Mucosa of descending colon (tissue), 3 donors: ENCODE data around the gene LYPD6B. TPM values are rescaled to one million over a fixed set of nuclear protein-coding genes. Genes with fewer than 3 reads are reported as not detected.

Experiments
- ATAC-seq: fragments of 200-7000 bp; cut with Tn5 transposase; one replicate; pipeline ENCODE4 v1.9.1; 2020; ENCODE audit warnings: mild to moderate bottlenecking, moderate library complexity
- DNase-seq, 3 donors: peaks; one replicate each; pipeline ENCODE4 v3.0.0-alpha.2; 2020
- H3K36me3 ChIP-seq: fragments of 200-600 bp; one replicate; pipeline ENCODE4 v1.8.0; 2021; ENCODE audit warnings: low read depth, mild to moderate bottlenecking
- H3K4me1 ChIP-seq: fragments of 200-600 bp; one replicate; pipeline ENCODE4 v1.8.0; 2021; ENCODE audit warnings: low read depth, mild to moderate bottlenecking
- H3K4me3 ChIP-seq: fragments of 200-600 bp; one replicate; pipeline ENCODE4 v1.8.0; 2021; ENCODE audit warnings: mild to moderate bottlenecking
- H3K9me3 ChIP-seq: fragments of 200-600 bp; one replicate; pipeline ENCODE4 v1.8.0; 2021; ENCODE audit warnings: mild to moderate bottlenecking
- intact Hi-C, 2 donors: fragments of 100-400 bp; cut with DNase I in 1 of 2; cut with micrococcal nuclease in 1 of 2; formaldehyde crosslinking; loops; one replicate each; pipeline versions ENCODE4 v1.11.0 to v1.11.1; 2022; cut with DNase I, micrococcal nuclease
- total RNA-seq, 3 donors: library from RNA; stranded (reverse); fragmentation: NEBNext Ultra II Directional in 2 of 3; extraction: Animal tissue kit (Norgen Biotek cat#: 25700) in 2 of 3; gene quantifications; one replicate each; pipeline versions ENCODE4 v1.2.1 to v1.2.4, GENCODE V29; 2021 to 2023
- TF ChIP-seq, protein P1 (sequence below): fragments of 200-600 bp; IDR thresholded peaks from one replicate; pipeline ENCODE4 v1.8.0; 2022; ENCODE audit warnings: antibody characterized with exemption, mild to moderate bottlenecking
- donor health status: DM: no; HTN: no; CAD: no; lungs with moderate emphysema.
- donor health status: DM: no; HTN: no; CAD: no.
- donor health status: DM: no; HTN: yes; CAD: no.

The LYPD6B gene
- total RNA-seq, 3 donors from 2014 or later = 0.28 to 1.7 (median 1.1) TPM

DNA sequence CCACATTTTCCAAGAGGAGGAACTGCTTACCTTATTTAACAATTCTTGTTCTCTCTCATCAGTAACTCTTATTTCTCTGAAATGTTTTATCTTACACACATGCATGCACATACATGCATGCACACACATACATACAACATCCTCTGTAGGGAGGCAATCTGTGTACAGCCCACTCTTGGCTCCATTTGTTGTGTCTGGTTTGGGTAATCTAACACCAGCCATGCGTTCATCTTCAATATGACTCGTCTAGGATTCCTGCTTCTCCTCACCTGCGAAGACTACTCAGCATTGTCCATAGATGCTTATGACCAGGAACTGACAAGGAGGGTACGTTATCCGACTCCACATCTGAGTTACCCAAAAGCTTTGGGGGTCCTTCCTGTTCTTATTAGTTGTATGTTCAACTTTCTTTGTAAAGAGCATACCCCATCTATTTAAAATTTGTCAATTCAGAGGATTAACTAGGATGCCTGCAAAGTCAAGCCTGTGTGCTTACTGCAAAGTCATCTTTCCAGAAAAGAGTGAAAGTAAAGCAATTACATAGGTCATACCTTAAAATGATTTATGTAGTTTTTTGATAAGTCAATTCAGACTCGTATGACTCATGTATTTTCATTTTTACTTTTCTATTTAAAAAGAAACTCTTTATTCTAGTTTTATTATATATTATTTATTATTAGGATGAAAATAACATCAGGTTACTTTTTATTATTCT, 18.2 kb downstream of the LYPD6B start:
- DNase-seq (no peak), ATAC-seq (no peak)
- TF ChIP-seq, protein P1, sequence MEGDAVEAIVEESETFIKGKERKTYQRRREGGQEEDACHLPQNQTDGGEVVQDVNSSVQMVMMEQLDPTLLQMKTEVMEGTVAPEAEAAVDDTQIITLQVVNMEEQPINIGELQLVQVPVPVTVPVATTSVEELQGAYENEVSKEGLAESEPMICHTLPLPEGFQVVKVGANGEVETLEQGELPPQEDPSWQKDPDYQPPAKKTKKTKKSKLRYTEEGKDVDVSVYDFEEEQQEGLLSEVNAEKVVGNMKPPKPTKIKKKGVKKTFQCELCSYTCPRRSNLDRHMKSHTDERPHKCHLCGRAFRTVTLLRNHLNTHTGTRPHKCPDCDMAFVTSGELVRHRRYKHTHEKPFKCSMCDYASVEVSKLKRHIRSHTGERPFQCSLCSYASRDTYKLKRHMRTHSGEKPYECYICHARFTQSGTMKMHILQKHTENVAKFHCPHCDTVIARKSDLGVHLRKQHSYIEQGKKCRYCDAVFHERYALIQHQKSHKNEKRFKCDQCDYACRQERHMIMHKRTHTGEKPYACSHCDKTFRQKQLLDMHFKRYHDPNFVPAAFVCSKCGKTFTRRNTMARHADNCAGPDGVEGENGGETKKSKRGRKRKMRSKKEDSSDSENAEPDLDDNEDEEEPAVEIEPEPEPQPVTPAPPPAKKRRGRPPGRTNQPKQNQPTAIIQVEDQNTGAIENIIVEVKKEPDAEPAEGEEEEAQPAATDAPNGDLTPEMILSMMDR = no peak
- no peak overlapping the region for H3K4me3 ChIP-seq
- intact Hi-C loops = no loop called here
- no peaks in the 10 kb centered on the region for H3K9me3 ChIP-seq
- H3K4me1 ChIP-seq = no peaks in the 10 kb centered on the region
- no peaks in the 10 kb centered on the region for H3K36me3 ChIP-seq

DNA sequence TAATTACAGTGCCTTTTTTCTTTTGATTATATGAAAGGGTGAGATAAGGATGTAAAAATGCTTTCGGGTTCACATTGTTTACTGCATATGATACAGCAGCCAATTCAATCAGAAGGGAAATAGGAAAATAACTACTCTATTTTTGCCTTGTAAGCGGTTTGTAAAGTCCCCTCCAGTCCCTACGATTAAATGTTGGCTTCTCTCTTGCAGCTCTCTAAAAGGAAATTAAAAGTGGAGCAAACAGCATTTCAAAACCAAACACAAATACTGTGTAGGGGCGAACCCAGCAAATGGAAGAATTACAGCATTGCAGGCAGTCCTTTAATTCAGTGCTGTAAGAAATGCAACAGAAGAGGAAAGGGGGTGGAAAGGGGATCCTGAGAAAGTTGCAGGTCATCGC, 18.9 kb downstream of the LYPD6B start:
- ATAC-seq = no peak

DNA sequence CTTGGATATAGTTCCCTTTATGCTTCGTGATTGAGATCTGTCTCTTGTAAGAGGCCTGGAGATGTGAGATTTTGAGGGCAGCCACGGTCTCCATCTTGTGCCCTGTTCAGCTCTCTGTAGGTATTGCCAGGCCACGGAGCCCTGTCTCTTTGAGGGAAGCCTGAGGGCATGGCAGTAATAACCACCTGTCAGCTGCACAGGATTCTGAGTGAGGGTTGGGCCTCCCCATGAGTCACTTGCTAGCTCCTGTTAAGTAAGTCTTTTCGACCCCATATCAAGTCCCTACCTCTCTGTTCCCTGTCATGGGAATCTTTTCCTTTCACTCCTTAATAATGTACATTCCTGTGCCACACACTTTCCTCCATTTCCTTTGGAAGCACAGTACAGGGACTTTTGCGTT, 20.4 kb downstream of the LYPD6B start:
- ATAC-seq = no peak
- Histone ChIP-seq H3K9me3 (no peaks in the 10 kb centered on the region), H3K4me3 (no peak overlapping the region), H3K4me1 (peaks cover 9% of the 10 kb centered on the region), H3K36me3 (no peaks in the 10 kb centered on the region)
- TF ChIP-seq, protein P1 = no peak
- no peak for DNase-seq
- intact Hi-C loops = no loop called here

More for the DNA sequence above, 18.9 kb downstream of the LYPD6B start:
- Histone ChIP-seq H3K9me3 (no peaks in the 10 kb centered on the region), H3K4me1 (no peaks in the 10 kb centered on the region), H3K4me3 (no peak overlapping the region), H3K36me3 (no peaks in the 10 kb centered on the region)
- intact Hi-C loops = no loop called here
- no peak for DNase-seq
- TF ChIP-seq, protein P1 = no peak

DNA sequence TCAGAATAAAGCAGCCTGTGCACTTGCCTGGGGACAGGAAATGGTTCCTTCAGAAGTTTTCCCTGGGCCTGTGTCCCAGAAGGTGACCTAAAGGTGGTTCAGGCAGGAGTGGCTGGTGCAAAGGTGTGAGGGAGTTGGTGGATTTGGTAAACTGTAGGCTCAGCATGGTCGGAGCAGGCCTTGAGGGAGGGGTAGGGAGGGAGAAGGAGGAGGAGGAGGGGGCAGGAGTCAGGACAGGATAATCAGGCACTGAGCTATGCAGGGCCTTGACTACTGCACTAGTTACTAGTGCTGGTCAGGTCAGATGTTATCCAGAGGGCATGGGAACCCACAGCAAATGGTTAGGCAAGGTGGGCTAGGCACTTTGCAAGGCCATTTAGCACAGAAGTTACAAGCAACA, 21.3 kb downstream of the LYPD6B start:
- H3K4me1 ChIP-seq = peaks cover 16% of the 10 kb centered on the region
- H3K9me3 ChIP-seq = no peaks in the 10 kb centered on the region
- TF ChIP-seq, protein P1 = no peak
- intact Hi-C loops = no loop called here
- DNase-seq = no peak
- no peak for ATAC-seq
- no peaks in the 10 kb centered on the region for H3K36me3 ChIP-seq
- H3K4me3 ChIP-seq = no peak overlapping the region

DNA sequence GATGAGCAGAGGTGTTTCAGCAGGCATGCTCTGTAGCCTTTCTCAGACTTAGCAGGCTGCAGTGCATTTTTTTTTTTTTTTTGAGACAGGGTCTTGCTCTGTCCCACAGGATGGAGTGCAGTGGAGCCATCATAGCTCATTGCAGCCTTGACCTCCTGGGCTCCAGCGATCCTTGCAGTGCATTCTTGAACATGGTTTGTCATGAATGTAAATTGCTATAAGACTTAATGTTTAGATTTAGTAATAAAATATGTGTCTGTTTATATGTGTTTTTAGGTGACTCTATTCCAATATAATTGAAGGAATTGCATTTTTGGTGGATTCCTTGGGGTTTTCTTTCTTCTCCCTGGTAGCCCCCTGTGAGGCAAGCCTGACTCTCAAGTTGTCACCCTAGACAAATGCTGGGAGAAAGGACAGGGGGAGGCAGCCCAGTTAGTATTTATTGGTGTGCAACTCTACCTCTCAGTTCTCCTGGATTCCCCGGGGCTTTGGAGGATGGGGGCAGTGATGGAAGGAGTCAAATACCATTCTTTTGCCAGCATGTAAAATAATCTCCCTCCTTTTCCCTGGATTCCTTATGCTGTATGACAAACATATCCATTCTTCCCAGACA, 22.7 kb downstream of the LYPD6B start:
- no peaks in the 10 kb centered on the region for H3K9me3 ChIP-seq
- no peak for DNase-seq
- no peaks in the 10 kb centered on the region for H3K36me3 ChIP-seq
- intact Hi-C loops = no loop called here
- TF ChIP-seq, protein P1 = no peak
- H3K4me1 ChIP-seq = peaks cover 21% of the 10 kb centered on the region
- no peak overlapping the region for H3K4me3 ChIP-seq
- ATAC-seq = no peak
